ENCODE data around the gene FOSB.
"Not testable (repeated sequence)": the region's sequence is repeated elsewhere in the genome, so short reads cannot be mapped to it uniquely, and the experiment has no call there.

The FOSB gene

GRCh38 chr19:45506989-45507871, 39.4 kb downstream of the FOSB start, which contains the start of gene VASP:
TSS of gene VASP (plus strand) at chr19:45507479. CDS start at chr19:45507772, 293 bp downstream.
- DNase-seq: peak; percentile 90

DNA sequence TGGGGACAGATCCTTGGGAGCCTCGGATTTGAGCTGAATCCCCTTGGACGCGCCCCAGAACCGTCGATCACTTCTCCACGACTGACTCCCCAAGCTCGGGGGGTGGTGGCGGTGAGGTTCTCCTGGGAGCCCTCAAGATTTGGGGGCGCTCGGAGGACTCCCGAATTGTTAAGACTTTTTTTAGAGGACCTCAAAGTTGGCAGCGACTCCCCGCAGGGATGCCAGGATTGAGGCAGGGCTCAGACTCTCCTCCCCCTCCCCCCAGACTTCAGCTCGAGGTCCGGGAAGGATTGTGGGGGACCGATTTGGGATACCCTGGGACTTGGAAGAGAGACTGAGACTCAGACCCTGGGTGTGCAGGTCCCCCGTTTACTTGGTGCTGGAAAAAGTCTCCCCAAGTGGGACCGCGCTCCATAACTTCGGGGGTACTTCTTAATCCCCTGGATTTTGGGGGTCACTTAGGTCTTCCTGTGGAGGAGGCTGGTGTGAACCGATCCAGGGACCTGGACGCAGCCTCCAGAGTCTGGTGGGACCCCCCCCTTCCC, 40.1 kb downstream of the FOSB start:
- DNase-seq: no peak

GRCh38 chr19:45508417-45508860, 40.6 kb downstream of the FOSB start:
- DNase-seq: peak; percentile 69

DNA sequence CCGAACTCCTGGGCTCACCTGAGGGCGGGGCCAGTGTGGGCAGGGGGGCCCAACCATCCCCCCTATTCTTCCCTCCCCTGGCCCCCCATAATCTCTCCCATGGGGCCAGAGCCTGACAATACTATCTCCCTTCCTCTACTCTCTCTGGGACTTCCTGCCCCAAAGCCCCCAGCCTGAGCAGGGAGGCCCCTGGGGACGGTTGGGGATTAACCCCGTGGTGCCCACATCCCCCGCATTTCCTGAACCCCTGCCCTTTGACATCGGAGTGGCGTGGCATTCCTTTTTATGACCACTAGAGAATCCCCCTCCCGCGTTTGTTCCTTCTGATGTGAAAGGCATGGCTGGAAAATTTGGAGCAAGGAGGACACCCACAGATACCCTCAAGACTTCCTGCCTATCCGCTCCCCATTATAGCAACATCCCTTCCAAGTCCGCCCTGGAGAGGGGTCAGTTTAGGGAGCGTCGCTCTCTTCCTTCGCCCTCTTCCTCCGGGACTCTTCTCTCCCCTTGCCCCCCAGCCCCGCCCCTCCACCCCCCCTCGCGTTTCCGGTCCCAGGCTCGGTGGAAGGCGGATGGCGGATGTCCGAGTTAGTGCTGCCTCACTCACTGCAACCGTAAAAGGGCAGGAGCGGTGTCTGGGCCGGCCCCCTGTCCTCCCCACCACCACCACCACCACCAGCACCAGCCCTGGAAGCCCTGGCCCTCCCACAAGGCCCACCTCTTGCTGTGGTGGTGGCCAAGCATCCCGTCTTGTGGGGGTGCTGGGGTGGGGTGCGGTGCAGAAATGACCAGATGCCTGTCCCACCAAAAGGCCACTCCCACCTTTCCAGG, 41.3 kb downstream of the FOSB start:
- DNase-seq: peak; percentile 89

DNA sequence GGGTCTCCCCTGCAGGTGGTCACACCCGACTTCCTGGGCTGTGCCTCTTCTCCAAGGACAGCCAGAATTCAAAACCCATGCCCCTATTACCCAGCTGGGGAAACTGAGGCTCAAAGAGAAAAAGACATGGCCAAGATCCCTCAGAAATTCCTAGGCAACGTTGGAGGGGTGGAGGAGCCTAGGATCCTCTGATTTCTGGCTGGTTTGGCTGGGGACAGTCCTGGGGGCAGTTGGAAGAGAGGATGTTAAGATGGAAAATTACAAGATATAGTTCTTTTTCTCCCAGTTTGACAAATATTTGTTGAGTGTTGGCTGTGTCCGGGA, 41.9 kb downstream of the FOSB start:
- DNase-seq: no peak

DNA sequence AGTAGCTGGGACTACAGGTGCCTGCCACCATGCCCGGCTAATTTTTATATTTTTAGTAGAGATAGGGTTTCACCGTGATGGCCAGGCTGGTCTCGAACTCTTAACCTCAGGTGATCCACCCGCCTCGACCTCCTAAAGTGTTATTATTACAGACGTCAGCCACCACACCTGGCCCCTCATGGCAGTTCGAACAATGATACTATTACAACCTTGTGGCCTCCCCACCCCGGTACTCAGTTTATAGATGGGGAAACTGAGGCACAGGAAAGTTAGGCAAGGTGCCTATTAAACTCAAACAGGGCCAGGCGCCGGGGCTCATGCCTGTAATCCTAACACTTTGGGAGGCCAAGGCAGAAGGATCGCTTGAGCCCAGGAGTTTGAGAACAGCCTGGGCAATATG, 42.6 kb downstream of the FOSB start:
- not testable (repeated sequence) for DNase-seq

DNA sequence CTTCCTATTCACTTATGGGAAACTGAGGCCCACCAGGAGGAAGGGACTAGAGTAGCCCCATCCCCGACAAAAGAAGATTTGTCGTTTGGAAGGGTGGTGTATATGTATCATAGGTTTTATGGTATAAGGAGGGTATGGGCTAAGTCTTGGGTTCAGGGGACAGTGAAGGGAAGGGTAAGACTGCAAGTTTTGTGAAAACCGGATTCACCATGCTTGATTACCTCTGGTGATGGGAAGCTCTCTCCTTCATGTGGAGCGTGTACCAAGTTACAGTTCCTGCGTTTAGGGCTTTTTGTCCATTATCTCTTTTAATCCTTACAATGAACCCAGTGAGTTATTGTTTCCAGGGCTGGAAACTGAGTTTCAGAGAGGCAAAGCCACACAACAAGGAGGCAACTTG, 43.3 kb downstream of the FOSB start:
- DNase-seq: no peak

- no peak for DNase-seq
Observed at GRCh38 chr19:45512881-45513483, 45.2 kb downstream of the FOSB start.

- no peak for DNase-seq
Observed at GRCh38 chr19:45514376-45515051, 46.7 kb downstream of the FOSB start.

DNA sequence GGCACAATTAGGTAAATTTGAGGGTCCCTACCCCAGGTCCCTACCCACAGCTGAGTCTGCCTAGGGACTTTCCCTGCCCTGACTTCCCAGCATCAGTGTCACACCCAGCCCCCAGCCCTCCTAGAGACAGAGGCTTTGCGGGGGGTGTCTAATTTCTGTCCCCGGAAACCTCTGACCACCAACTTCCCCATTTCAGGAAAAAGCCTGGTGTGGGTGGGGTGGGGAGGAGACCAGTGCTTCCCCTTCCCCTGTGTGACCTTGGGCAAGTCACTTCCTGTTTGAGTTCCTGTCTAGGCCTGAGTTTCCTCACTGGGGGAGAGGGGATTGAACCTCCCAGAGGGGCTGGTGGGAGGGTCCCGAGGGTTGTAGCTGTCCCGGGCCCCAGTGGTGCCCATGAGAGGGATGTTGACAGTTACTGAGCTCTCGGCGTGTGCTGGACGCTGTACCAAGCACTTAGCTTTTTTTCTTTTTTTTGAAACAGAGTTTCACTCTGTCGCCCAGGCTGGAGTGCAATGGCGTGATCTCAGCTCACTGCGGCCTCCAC, 47.4 kb downstream of the FOSB start:
- DNase-seq: no peak

DNA sequence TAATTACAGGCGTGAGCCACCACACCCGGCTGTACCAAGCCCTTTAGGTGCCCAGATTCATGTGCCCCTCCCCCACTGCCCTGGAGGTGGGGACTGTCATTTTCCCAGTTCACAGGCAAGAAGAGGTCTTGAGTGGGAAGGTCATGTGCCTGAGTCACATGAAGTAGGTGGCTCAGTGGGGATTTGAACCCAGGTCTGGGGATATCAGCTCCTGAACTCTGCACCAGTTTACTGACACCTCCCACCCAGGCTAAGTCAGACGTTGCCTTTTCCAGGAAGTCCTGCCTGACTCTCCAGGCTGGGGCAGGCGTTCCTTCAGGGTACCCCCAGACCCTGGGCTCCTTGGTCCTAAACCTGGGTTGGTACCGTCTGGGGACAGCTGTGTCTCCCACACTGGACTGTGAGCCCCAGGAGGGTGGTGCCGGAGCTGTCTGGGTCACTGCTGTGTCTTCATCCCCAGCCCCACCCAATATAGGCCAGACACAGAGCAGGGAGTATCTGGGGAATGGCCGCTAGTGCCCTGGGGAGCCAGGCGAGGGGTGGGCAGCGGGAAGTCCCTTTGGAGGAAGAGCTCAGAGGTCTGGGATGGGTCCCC, 48.1 kb downstream of the FOSB start:
- DNase-seq: no peak

- DNase-seq: no peak
Observed at GRCh38 chr19:45517238-45517637, 49.4 kb downstream of the FOSB start.

DNA sequence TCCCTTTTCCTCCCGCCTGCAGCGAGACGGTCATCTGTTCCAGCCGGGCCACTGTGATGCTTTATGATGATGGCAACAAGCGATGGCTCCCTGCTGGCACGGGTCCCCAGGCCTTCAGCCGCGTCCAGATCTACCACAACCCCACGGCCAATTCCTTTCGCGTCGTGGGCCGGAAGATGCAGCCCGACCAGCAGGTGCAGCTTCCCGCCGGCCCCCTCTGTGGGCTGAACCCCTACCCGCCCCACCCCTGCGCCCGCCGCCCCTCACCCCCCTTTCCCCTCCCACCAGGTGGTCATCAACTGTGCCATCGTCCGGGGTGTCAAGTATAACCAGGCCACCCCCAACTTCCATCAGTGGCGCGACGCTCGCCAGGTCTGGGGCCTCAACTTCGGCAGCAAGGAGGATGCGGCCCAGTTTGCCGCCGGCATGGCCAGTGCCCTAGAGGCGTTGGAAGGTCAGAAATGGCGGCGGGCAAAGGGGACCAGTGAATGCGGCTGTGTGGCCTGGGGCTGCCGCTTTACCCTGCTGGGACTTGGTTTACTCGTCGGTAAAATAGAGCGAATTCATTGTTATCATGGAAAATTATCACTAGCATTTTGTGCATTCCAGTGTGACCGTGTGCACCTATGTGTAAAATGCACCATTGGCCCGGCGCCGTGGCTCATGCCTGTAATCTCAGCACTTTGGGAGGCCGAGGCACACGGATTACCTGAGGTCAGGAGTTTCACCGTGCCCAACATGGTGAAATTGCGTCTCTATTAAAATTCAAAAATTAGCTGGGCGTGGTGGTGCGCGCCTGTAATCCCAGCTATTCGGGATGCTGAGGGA, 50.1 kb downstream of the FOSB start:
- DNase-seq: no peak

GRCh38 chr19:45518469-45518826, 50.7 kb downstream of the FOSB start:
- DNase-seq: no peak

- DNase-seq: no peak
Observed at GRCh38 chr19:45522010-45522941, 54.5 kb downstream of the FOSB start.

DNA sequence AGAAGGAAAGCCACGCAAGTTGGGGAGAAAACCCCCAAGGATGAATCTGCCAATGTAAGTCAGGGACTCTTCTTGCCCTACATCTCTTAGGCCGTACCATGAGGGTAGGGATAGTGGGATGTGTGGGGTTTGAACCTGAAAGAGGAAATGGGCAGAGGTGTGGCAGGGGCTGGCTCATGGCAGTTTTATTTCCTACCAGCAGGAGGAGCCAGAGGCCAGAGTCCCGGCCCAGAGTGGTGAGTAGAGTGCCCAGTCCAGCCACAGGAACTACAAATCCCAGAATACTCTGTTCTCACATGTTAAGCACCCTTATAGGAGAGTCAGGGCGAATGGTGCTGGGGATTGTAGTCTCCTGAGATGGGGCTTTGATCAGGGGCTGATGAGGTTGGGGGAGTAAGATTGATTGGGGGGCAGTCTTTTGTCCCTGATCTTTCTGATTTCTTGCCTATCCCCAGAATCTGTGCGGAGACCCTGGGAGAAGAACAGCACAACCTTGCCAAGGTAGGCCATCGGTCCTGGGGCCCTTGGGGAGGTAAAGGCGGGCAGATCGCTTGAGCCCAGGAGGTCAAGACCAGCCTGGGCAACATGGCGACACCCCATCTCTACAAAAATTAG, 56.0 kb downstream of the FOSB start:
- DNase-seq: peak; percentile 76

DNA sequence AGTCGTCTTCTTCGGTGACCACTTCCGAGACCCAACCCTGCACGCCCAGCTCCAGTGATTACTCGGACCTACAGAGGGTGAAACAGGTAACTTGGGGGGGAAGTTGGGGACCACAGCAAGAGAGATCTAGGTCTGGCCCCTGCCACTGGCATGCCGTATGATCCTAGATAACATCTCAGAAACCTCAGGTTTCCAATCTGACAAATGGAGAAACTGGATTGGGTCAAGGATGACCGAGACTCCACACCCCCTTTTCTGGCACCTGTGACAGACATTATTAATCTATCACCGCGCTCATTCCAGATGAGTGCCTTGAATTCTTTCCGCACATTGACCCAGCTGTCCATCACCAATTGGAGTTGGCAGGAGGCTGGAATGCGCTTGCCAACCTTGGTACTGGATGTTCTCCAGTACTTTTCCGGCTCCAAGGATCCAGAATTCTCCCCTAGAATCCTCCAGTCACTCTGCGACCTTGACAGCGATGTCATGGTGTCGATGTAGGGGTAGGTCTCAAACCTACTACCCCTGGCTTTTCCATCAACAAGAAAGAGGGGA, 56.9 kb downstream of the FOSB start:
- DNase-seq: no peak

All from fibroblast of skin of back (primary cell).